ENCODE data around the gene ATP6V1E1. TPM values are rescaled to one million over a fixed set of nuclear protein-coding genes. Genes with fewer than 3 reads are reported as not detected.

Gene ATP6V1E1
- total and polyA plus RNA-seq, 7 donors = 122 to 263 (median 158) TPM

- Histone ChIP-seq H3K36me3 (ENCODE audit: insufficient read depth in 1 of 2, low read depth in 1 of 2) (peaks cover 11 to 64% of the 10 kb centered on the region in 2 donors), H3K27ac (no peak overlapping the region), H3K4me3 (no peak overlapping the region), H3K27me3 (ENCODE audit: insufficient read depth in 3 of 3, low read length in 2 of 3) (no peaks in the 10 kb centered on the region), H3K4me1 (peaks cover 3% of the 10 kb centered on the region), H3K9me3 (no peaks in the 10 kb centered on the region)
- ATAC-seq (peak in 1 of 4 donors; percentile 7), DNase-seq (no peak)
- no peak for TF ChIP-seq CTCF (IDR thresholded peaks at IDR 0.05)
- 92 to 93% (median 92%) methylated on average over 10 of the region's 10 CpGs for WGBS, 3 donors
- intact Hi-C loops (cut with DNase I) = no loop called here
Observed at GRCh38 chr22:17589810-17590375, 38.7 kb downstream of the ATP6V1E1 start.

GRCh38 chr22:17588606-17589005 is 39.9 kb downstream of the ATP6V1E1 start:
- H3K9me3 ChIP-seq = no peaks in the 10 kb centered on the region
- ATAC-seq (no peak), DNase-seq (no peak)
- H3K4me3 ChIP-seq = no peak overlapping the region
- no peak overlapping the region for H3K27ac ChIP-seq
- no peak for TF ChIP-seq CTCF (IDR thresholded peaks at IDR 0.05)
- H3K4me1 ChIP-seq = peaks cover 3% of the 10 kb centered on the region
- intact Hi-C loops (cut with DNase I) = no loop called here
- 92 to 96% (median 93%) methylated on average over 11 of the region's 11 CpGs for WGBS, 3 donors
- peaks cover 9 to 52% of the 10 kb centered on the region in 2 donors for H3K36me3 ChIP-seq (ENCODE audit: insufficient read depth in 1 of 2, low read depth in 1 of 2)
- H3K27me3 ChIP-seq (ENCODE audit: insufficient read depth in 3 of 3, low read length in 2 of 3) = no peaks in the 10 kb centered on the region

GRCh38 chr22:17587629-17588028 is 40.9 kb downstream of the ATP6V1E1 start:
- Histone ChIP-seq H3K27ac (no peak overlapping the region), H3K36me3 (ENCODE audit: insufficient read depth in 1 of 2, low read depth in 1 of 2) (peaks cover 9 to 42% of the 10 kb centered on the region in 2 donors), H3K4me3 (no peak overlapping the region), H3K4me1 (peaks cover 3% of the 10 kb centered on the region), H3K9me3 (no peaks in the 10 kb centered on the region), H3K27me3 (ENCODE audit: insufficient read depth in 3 of 3, low read length in 2 of 3) (no peaks in the 10 kb centered on the region)
- intact Hi-C loops (cut with DNase I) = no loop called here
- no peak for ATAC-seq
- no peak for TF ChIP-seq CTCF (IDR thresholded peaks at IDR 0.05)
- 87 to 88% (median 87%) methylated on average over 14 of the region's 14 CpGs for WGBS, 3 donors
- no peak for DNase-seq

- Histone ChIP-seq H3K36me3 (ENCODE audit: insufficient read depth in 1 of 2, low read depth in 1 of 2) (peaks cover 9 to 35% of the 10 kb centered on the region in 2 donors), H3K9me3 (no peaks in the 10 kb centered on the region), H3K27me3 (ENCODE audit: insufficient read depth in 3 of 3, low read length in 2 of 3) (no peaks in the 10 kb centered on the region), H3K4me3 (no peak overlapping the region), H3K27ac (no peak overlapping the region), H3K4me1 (peaks cover 3% of the 10 kb centered on the region)
- no peak for DNase-seq
- WGBS, 3 donors = 75 to 86% (median 79%) methylated on average over 14 of the region's 14 CpGs
- intact Hi-C loops (cut with DNase I) = no loop called here
- peak; percentile 27 to 53 (median 40) for ATAC-seq
- TF ChIP-seq CTCF (IDR thresholded peaks at IDR 0.05) = no peak
Observed at GRCh38 chr22:17586831-17587440, 41.6 kb downstream of the ATP6V1E1 start.

All from psoas muscle (tissue), 8 donors.